HCT116 (cell line): ENCODE results near the gene MAGEH1. TPM values are rescaled to one million over a fixed set of nuclear protein-coding genes. Genes with fewer than 3 reads are reported as not detected.

Experiments
- ATAC-seq: fragments of 200-7000 bp; cut with Tn5 transposase; 2 replicates; pipeline ENCODE4 v1.9.1; 2020; ENCODE audit warnings: mild to moderate bottlenecking, moderate library complexity
- BruUV-seq: library from RNA; stranded (reverse); fragments of 400-500 nt; replicated peaks from 2 replicates; lab custom pipeline; 2021; lab: Mats Ljungman, UMichigan
- CTCF ChIA-PET: fragments of 300-600 bp; sonication (Branson Sonifier 250); formaldehyde crosslinking; loops from one replicate; lab custom pipeline; 2021; ENCODE audit warnings: antibody characterized with exemption; lab: Charles Lee
- POLR2A ChIA-PET: fragments of 300-600, 350-600 bp; sonication (Branson Sonifier 250); formaldehyde crosslinking; loops from one replicate; lab custom pipeline; 2021; ENCODE audit warnings: antibody characterized with exemption; lab: Charles Lee
- RAD21 ChIA-PET, 2 experiments: fragments of 300-600 bp; sonication (Branson Sonifier 250); formaldehyde crosslinking; loops; one replicate each; lab custom pipeline; 2023; ENCODE audit warnings: low total read pairs in 2 of 2; ENCODE audit not compliant: uncharacterized antibody in 2 of 2, unreplicated experiment in 2 of 2, low non-redundant PET in 1 of 2; lab: Charles Lee
- DNase-seq: peaks from one replicate; pipeline ENCODE4 v3.0.0-alpha.2; 2010; ENCODE audit warnings: low read depth, low spot score
- H2AFZ ChIP-seq: fragments of 200-600 bp; shearing (Covaris generic), sonication (generic); 2 replicates; pipeline ENCODE4 v1.6.1; 2017; ENCODE audit warnings: low read depth, mixed run types, mixed read lengths, antibody characterized with exemption, low read length; ENCODE audit not compliant: poor library complexity, severe bottlenecking
- H3K27ac ChIP-seq: 2 replicates; pipeline ENCODE4 v1.5.1; 2012; ENCODE audit warnings: low read depth, low read length
- H3K27me3 ChIP-seq: fragments of 200-600 bp; sonication (generic); 2 replicates; pipeline ENCODE4 v1.6.1; 2016; ENCODE audit warnings: mixed run types, low read length, mixed read lengths; ENCODE audit not compliant: insufficient read depth
- H3K36me3 ChIP-seq, 2 experiments: fragments of 200-500 bp in 1 of 2; fragments of 200-600 bp in 1 of 2; sonication (Bioruptor generic) in 1 of 2; sonication (generic) in 1 of 2; 2 replicates each; pipeline versions ENCODE4 v1.5.1 to v1.6.1; 2014 to 2016; ENCODE audit warnings: low read length in 2 of 2, inconsistent platforms in 1 of 2, mixed read lengths in 1 of 2, mixed run types in 1 of 2; ENCODE audit not compliant: insufficient read depth in 2 of 2, control insufficient read depth in 1 of 2
- H3K4me1 ChIP-seq, 2 experiments: fragments of 200-600 bp in 1 of 2; sonication (generic) in 1 of 2; 2 replicates each; pipeline versions ENCODE4 v1.5.1 to v1.6.1; 2012 to 2017; ENCODE audit warnings: low read length in 2 of 2, inconsistent platforms in 1 of 2, mild to moderate bottlenecking in 1 of 2, mixed read lengths in 1 of 2, mixed run types in 1 of 2, moderate library complexity in 1 of 2; ENCODE audit not compliant: insufficient read depth in 2 of 2, control insufficient read depth in 1 of 2
- H3K4me2 ChIP-seq: fragments of 200-600 bp; sonication (generic); 2 replicates; pipeline ENCODE4 v1.6.1; 2017; ENCODE audit warnings: mixed run types, low read length, mixed read lengths
- H3K4me3 ChIP-seq, 2 experiments: fragments of 200-600 bp in 1 of 2; sonication (generic) in 1 of 2; replicated peaks in 1 of 2; 2 replicates each; pipeline ENCODE4 v1.5.1; 2011 to 2016; ENCODE audit warnings: low read length in 2 of 2, control low read depth in 1 of 2, low read depth in 1 of 2, mild to moderate bottlenecking in 1 of 2, mixed read lengths in 1 of 2, mixed run types in 1 of 2
- H3K79me2 ChIP-seq: fragments of 200-600 bp; sonication (generic); 2 replicates; pipeline ENCODE4 v1.6.1; 2017; ENCODE audit warnings: mild to moderate bottlenecking, mixed run types, low read length, moderate library complexity, mixed read lengths; ENCODE audit not compliant: insufficient read depth
- H3K9ac ChIP-seq: fragments of 200-600 bp; sonication (generic); 2 replicates; pipeline ENCODE4 v1.6.1; 2016; ENCODE audit warnings: low read length, mixed read lengths
- H3K9me2 ChIP-seq: fragments of 200-600 bp; sonication (generic), shearing (Covaris generic); 2 replicates; pipeline ENCODE4 v1.6.1; 2017; ENCODE audit warnings: mixed run types, mild to moderate bottlenecking, moderate library complexity; ENCODE audit not compliant: insufficient read depth
- H3K9me3 ChIP-seq, 2 experiments: fragments of 200-500 bp in 1 of 2; fragments of 200-600 bp in 1 of 2; sonication (Bioruptor generic) in 1 of 2; sonication (generic) in 1 of 2; 2 replicates each; pipeline ENCODE4 v1.6.1; 2014 to 2017; ENCODE audit warnings: low read length in 2 of 2, mixed read lengths in 2 of 2, inconsistent platforms in 1 of 2, low read depth in 1 of 2, mild to moderate bottlenecking in 1 of 2, mixed run types in 1 of 2, moderate library complexity in 1 of 2; ENCODE audit not compliant: control insufficient read depth in 1 of 2, insufficient read depth in 1 of 2
- H4K20me1 ChIP-seq: fragments of 200-600 bp; sonication (generic), shearing (Covaris generic); 2 replicates; pipeline ENCODE4 v1.6.1; 2017; ENCODE audit warnings: mixed run types, mild to moderate bottlenecking, moderate library complexity; ENCODE audit not compliant: insufficient read depth
- CBX3 ChIP-seq: IDR thresholded peaks from 2 replicates; pipeline ENCODE4 v1.6.1; 2012; ENCODE audit warnings: low read depth
- EGR1 ChIP-seq: IDR thresholded peaks from 2 replicates; pipeline ENCODE4 v1.6.1; 2012; ENCODE audit warnings: low read depth
- ELF1 ChIP-seq: IDR thresholded peaks from 2 replicates; pipeline ENCODE4 v1.6.1; 2012; ENCODE audit warnings: low read depth, borderline replicate concordance
- FOSL1 ChIP-seq: IDR thresholded peaks from 2 replicates; pipeline ENCODE4 v1.6.1; 2012; ENCODE audit warnings: low read depth
- SP1 ChIP-seq: IDR thresholded peaks from 2 replicates; pipeline ENCODE4 v1.6.1; 2012; ENCODE audit warnings: low read depth
- SRF ChIP-seq: IDR thresholded peaks from 2 replicates; pipeline ENCODE4 v1.6.1; 2012; ENCODE audit warnings: low read depth
- YY1 ChIP-seq: IDR thresholded peaks from 2 replicates; pipeline ENCODE4 v1.6.1; 2011; ENCODE audit warnings: low read length, low read depth, moderate library complexity, mild to moderate bottlenecking; ENCODE audit not compliant: insufficient replicate concordance; ENCODE audit errors: extremely low read depth
- ZBTB33 ChIP-seq: IDR thresholded peaks from 2 replicates; pipeline ENCODE4 v1.6.1; 2011; ENCODE audit warnings: mild to moderate bottlenecking, low read length, moderate library complexity; ENCODE audit not compliant: insufficient replicate concordance; ENCODE audit errors: extremely low read depth
- ZFX ChIP-seq: fragments of 450-650 bp; IDR thresholded peaks from 2 replicates; pipeline ENCODE4 v1.6.1; 2017
- ZNF274 ChIP-seq: fragments of 200-500 bp; sonication (Bioruptor generic); IDR thresholded peaks from 2 replicates; pipeline ENCODE4 v1.6.1; 2014; ENCODE audit warnings: mild to moderate bottlenecking, low read depth, low read length, inconsistent platforms
- intact Hi-C: fragments of 100-400 bp; cut with micrococcal nuclease; formaldehyde crosslinking; loops from 2 replicates; pipeline ENCODE4 v1.10.0; 2022
- total RNA-seq: library from RNA; stranded (reverse); gene quantifications from one replicate; pipeline ENCODE4 v1.2.1, GENCODE V29; 2021; ENCODE audit not compliant: unreplicated experiment
- TF ChIP-seq, protein P1 (sequence below): IDR thresholded peaks from 2 replicates; pipeline ENCODE4 v1.6.1; 2012

MAGEH1 gene
- total RNA-seq, 1 experiment from 2014 or later = 0.20 TPM

DNA sequence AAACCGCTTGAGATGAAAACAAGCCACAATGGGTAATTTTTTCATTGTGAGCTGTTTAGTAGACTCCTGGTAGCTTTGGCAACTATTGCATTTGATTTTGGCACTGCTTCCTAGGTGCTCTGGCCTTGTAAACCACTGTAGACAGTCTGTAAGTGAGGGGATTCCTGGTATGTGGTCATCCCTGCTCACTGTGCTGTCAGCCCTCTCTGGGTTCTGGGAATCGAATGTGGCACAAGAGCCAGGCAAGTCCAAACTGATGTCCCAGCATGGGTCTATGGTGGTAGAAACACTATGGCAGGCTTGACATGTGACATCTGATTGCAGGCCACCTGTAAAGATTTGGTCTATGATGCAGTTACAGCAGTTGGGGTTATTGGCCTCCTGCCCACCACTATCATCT is 35.2 kb downstream of the MAGEH1 start:
- Histone ChIP-seq H3K27me3 (no peaks in the 10 kb centered on the region), H3K9me3 (no peaks in the 10 kb centered on the region), H3K9me2 (no peaks in the 10 kb centered on the region), H3K79me2 (no peaks in the 10 kb centered on the region), H3K4me1 (no peaks in the 10 kb centered on the region), H3K9ac (no peak overlapping the region), H3K4me2 (no peak overlapping the region), H3K27ac (no peak overlapping the region), H3K4me3 (no peak overlapping the region), H2AFZ (no peak overlapping the region), H3K36me3 (no peaks in the 10 kb centered on the region), H4K20me1 (no peaks in the 10 kb centered on the region)
- BruUV-seq = no TSS peak
- ChIA-PET POLR2A (no interaction called here), CTCF (no interaction called here), RAD21 (no interaction called here)
- no peak for TF ChIP-seq SP1
- TF ChIP-seq FOSL1 = no peak
- TF ChIP-seq ZFX = no peak
- no peak for TF ChIP-seq CBX3
- TF ChIP-seq ZNF274 = no peak
- TF ChIP-seq EGR1 = no peak
- TF ChIP-seq YY1 = no peak
- no peak for TF ChIP-seq ELF1
- TF ChIP-seq, protein P1, sequence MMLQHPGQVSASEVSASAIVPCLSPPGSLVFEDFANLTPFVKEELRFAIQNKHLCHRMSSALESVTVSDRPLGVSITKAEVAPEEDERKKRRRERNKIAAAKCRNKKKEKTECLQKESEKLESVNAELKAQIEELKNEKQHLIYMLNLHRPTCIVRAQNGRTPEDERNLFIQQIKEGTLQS = no peak
- no peak for TF ChIP-seq ZBTB33
- TF ChIP-seq SRF = no peak
- DNase-seq (no peak), ATAC-seq (no peak)
- intact Hi-C loops = no loop called here
